ENCODE data around the gene KRTAP6-2.

DNA sequence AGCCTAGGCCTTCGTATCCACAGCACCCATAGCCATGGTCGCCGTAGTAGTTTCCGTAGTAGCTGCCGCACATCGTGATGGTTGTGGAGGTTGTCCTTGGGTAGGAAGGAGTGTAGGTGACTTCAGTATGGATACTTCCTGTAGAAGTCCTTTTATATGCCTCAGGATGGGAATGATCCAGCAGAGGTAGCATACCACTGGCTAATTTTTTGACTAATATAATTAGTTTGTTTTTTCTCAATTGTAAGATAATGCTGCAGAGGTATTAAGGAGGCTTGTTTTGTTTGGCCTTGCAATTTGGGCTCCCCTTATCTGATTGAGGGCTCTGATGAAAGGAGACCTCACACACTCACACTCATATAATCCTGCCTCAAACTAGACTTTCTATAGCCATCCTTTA lies at the start of gene KRTAP6-2:
- TF ChIP-seq, protein P1, sequence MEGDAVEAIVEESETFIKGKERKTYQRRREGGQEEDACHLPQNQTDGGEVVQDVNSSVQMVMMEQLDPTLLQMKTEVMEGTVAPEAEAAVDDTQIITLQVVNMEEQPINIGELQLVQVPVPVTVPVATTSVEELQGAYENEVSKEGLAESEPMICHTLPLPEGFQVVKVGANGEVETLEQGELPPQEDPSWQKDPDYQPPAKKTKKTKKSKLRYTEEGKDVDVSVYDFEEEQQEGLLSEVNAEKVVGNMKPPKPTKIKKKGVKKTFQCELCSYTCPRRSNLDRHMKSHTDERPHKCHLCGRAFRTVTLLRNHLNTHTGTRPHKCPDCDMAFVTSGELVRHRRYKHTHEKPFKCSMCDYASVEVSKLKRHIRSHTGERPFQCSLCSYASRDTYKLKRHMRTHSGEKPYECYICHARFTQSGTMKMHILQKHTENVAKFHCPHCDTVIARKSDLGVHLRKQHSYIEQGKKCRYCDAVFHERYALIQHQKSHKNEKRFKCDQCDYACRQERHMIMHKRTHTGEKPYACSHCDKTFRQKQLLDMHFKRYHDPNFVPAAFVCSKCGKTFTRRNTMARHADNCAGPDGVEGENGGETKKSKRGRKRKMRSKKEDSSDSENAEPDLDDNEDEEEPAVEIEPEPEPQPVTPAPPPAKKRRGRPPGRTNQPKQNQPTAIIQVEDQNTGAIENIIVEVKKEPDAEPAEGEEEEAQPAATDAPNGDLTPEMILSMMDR (conservative IDR thresholded peaks at IDR 0.05; ENCODE audit: low read length): no peak
- no peak for TF ChIP-seq EZH2phosphoT487 (IDR thresholded peaks at IDR 0.05; ENCODE audit: borderline replicate concordance, low read depth, low read length)
